ENCODE measurements around the gene AFAP1L1.

DNA sequence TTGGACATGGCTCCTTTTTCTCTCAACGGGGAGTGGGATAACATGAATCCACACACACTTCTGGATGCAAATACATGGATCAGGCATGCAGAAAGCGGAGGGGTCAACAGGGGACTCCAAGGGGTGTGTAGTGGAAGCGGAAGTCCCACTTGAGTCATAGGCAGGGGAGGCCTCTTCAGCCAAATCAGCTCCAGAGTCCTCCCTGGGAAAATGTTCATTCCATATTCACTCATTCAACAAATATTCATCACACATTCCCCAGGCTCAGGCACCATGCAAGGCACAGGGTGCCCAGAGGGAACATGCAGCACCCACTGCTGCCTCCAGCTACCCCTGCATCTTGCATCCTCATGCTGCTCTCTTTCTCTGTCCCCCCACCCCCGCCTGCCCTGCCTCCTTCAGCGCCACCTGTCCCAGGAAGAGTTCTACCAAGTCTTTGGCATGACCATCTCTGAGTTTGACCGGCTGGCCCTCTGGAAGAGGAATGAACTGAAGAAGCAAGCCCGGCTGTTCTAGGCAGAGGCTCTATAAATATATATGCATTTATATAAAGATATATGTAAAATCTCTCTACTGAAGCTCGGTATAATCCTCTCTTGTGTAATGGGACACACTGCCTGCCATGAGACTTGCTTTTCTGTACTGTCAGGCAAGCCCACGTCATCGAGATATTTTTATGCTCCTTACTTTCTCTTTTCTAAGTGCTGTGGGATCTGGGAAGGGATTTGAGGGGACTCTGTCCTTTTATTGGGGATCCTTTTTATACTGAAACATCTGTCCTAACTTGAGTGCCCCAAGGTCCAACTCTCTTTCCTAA is 13.6 kb upstream of the AFAP1L1 start:
- TF ChIP-seq, protein P1, sequence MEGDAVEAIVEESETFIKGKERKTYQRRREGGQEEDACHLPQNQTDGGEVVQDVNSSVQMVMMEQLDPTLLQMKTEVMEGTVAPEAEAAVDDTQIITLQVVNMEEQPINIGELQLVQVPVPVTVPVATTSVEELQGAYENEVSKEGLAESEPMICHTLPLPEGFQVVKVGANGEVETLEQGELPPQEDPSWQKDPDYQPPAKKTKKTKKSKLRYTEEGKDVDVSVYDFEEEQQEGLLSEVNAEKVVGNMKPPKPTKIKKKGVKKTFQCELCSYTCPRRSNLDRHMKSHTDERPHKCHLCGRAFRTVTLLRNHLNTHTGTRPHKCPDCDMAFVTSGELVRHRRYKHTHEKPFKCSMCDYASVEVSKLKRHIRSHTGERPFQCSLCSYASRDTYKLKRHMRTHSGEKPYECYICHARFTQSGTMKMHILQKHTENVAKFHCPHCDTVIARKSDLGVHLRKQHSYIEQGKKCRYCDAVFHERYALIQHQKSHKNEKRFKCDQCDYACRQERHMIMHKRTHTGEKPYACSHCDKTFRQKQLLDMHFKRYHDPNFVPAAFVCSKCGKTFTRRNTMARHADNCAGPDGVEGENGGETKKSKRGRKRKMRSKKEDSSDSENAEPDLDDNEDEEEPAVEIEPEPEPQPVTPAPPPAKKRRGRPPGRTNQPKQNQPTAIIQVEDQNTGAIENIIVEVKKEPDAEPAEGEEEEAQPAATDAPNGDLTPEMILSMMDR (IDR thresholded peaks at IDR 0.05) = no peak
- TF ChIP-seq POLR2AphosphoS5 (IDR thresholded peaks at IDR 0.05; ENCODE audit: low read depth, low read length) = no peak
- TF ChIP-seq, protein P2, sequence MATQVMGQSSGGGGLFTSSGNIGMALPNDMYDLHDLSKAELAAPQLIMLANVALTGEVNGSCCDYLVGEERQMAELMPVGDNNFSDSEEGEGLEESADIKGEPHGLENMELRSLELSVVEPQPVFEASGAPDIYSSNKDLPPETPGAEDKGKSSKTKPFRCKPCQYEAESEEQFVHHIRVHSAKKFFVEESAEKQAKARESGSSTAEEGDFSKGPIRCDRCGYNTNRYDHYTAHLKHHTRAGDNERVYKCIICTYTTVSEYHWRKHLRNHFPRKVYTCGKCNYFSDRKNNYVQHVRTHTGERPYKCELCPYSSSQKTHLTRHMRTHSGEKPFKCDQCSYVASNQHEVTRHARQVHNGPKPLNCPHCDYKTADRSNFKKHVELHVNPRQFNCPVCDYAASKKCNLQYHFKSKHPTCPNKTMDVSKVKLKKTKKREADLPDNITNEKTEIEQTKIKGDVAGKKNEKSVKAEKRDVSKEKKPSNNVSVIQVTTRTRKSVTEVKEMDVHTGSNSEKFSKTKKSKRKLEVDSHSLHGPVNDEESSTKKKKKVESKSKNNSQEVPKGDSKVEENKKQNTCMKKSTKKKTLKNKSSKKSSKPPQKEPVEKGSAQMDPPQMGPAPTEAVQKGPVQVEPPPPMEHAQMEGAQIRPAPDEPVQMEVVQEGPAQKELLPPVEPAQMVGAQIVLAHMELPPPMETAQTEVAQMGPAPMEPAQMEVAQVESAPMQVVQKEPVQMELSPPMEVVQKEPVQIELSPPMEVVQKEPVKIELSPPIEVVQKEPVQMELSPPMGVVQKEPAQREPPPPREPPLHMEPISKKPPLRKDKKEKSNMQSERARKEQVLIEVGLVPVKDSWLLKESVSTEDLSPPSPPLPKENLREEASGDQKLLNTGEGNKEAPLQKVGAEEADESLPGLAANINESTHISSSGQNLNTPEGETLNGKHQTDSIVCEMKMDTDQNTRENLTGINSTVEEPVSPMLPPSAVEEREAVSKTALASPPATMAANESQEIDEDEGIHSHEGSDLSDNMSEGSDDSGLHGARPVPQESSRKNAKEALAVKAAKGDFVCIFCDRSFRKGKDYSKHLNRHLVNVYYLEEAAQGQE (IDR thresholded peaks at IDR 0.05; ENCODE audit: insufficient read depth in 1 of 2, low read depth in 2 of 2, low read length in 1 of 2) = no peak
- no peak for TF ChIP-seq SIN3A (IDR thresholded peaks at IDR 0.05; ENCODE audit: borderline replicate concordance, insufficient read depth, low read depth, low read length)
